Spleen (tissue), 7 donors: ENCODE measurements around the gene CFAP210.

Experiments used
- CTCF ChIP-seq, 11 experiments: fragments of 200-600 bp in 7 of 11; fragments of 450-650 bp in 4 of 11; sonication (generic) in 4 of 11; IDR thresholded peaks in 8 of 11; conservative IDR thresholded peaks in 3 of 11; 1 replicate in 7 of 11; 2 replicates in 4 of 11; pipeline versions ENCODE4 v1.4.0 to v1.8.0; 2016 to 2021; ENCODE audit warnings: antibody characterized with exemption in 11 of 11, inconsistent platforms in 4 of 11, mild to moderate bottlenecking in 1 of 11
- POLR2A ChIP-seq, 3 donors: fragments of 450-650 bp; IDR thresholded peaks; one replicate each; pipeline ENCODE4 v1.5.1; 2017; ENCODE audit warnings: antibody characterized with exemption in 3 of 3, mild to moderate bottlenecking in 1 of 3
- POLR2AphosphoS5 ChIP-seq, 3 donors: sonication (generic); formaldehyde crosslinking; IDR thresholded peaks; one replicate each; pipeline ENCODE4 v1.5.1; 2017; ENCODE audit warnings: antibody characterized with exemption in 3 of 3
- donor health status: DM: no; HTN: no; CAD: no; lungs with moderate emphysema.
- donor health status: DM: no; HTN: no; CAD: no.
- donor health status: DM: no; HTN: no; CAD: no.

- TF ChIP-seq CTCF (IDR thresholded peaks at IDR 0.05 in 8 of 11, conservative IDR thresholded peaks at IDR 0.05 in 3 of 11) (no peak), POLR2A (IDR thresholded peaks at IDR 0.05) (no peak), POLR2AphosphoS5 (IDR thresholded peaks at IDR 0.05) (no peak)
Measured at GRCh38 chr2:169707626-169708025, 13.4 kb upstream of the CFAP210 start.
